GM21529 (cell line): ENCODE data around the gene HLX.

Source experiments
- ATAC-seq: cut with Tn5 transposase; IDR thresholded peaks from one replicate; pipeline ENCODE4 v1.9.1; 2021; ENCODE audit not compliant: unreplicated experiment

The HLX gene

GRCh38 chr1:220879076-220879508 is at the start of gene HLX:
TSS of gene HLX (plus strand) at chr1:220879443. CDS start at chr1:220879858, 415 bp downstream.
- peak; percentile 66 for ATAC-seq

- no peak for ATAC-seq
Observed at GRCh38 chr1:220833436-220833835, 45.8 kb upstream of the HLX start.

- ATAC-seq = no peak
Observed at GRCh38 chr1:220834155-220834870, 44.9 kb upstream of the HLX start.

- no peak for ATAC-seq
Observed at GRCh38 chr1:220838578-220838977, 40.7 kb upstream of the HLX start.

- no peak for ATAC-seq
Observed at GRCh38 chr1:220839474-220839873, 39.8 kb upstream of the HLX start.

GRCh38 chr1:220841293-220841692 is 38.0 kb upstream of the HLX start:
- ATAC-seq = no peak

- no peak for ATAC-seq
Observed at GRCh38 chr1:220843481-220844011, 35.7 kb upstream of the HLX start.

- no peak for ATAC-seq
Observed at GRCh38 chr1:220852408-220852807, 26.8 kb upstream of the HLX start.

GRCh38 chr1:220872296-220872695 is 6.9 kb upstream of the HLX start:
- ATAC-seq = no peak

GRCh38 chr1:220873087-220873486 is 6.2 kb upstream of the HLX start:
- ATAC-seq = no peak

GRCh38 chr1:220873868-220874655 is 5.2 kb upstream of the HLX start:
- ATAC-seq = no peak

- no peak for ATAC-seq
Observed at GRCh38 chr1:220875260-220875659, 4.0 kb upstream of the HLX start.

GRCh38 chr1:220876511-220877376 is 2.5 kb upstream of the HLX start:
- no peak for ATAC-seq

GRCh38 chr1:220877377-220878095 is 1.7 kb upstream of the HLX start:
- ATAC-seq = no peak

- ATAC-seq = peak; percentile 14
Observed at GRCh38 chr1:220878191-220879075, 810 bp upstream of the HLX start.

- ATAC-seq = peak; percentile 52
Observed at GRCh38 chr1:220879509-220880361, 492 bp downstream of the HLX start.

GRCh38 chr1:220880362-220880670 is 1.1 kb downstream of the HLX start:
- no peak for ATAC-seq

GRCh38 chr1:220880726-220881506 is 1.7 kb downstream of the HLX start:
- ATAC-seq = no peak
